Testis (tissue), 2 donors: ENCODE results near the gene CLIP1.

Source experiments
- POLR2A ChIP-seq: fragments of 450-650 bp; IDR thresholded peaks from one replicate; pipeline ENCODE4 v1.6.1; 2017; ENCODE audit warnings: antibody characterized with exemption, mild to moderate bottlenecking, moderate library complexity
- TF ChIP-seq, protein P1 (sequence below), 3 experiments: fragments of 450-650 bp in 2 of 3; fragments of 200-600 bp in 1 of 3; sonication (generic) in 1 of 3; IDR thresholded peaks; one replicate each; pipeline ENCODE4 v1.5.1; 2016 to 2019; ENCODE audit warnings: antibody characterized with exemption in 3 of 3, mild to moderate bottlenecking in 2 of 3, moderate library complexity in 1 of 3

DNA sequence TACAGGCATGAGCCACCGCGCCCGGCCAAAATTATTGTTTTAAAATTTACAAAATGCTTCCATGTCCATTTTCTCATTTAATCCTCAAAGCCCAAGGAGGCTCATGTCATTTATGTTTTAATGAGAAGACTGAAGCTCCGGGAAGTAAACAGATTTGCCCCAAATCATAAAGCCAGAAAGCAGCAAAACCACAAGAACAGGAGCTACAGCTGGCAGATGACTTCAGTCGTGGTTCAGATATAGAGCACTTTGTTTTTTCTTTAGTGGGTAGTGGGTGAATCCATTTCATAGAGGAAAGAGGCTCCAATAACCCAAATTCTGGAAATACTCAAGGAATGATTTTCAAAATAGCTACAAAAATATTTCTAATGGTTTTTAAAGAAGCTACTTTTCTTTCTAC, 110.8 kb downstream of the CLIP1 start:
- TF ChIP-seq, protein P1, sequence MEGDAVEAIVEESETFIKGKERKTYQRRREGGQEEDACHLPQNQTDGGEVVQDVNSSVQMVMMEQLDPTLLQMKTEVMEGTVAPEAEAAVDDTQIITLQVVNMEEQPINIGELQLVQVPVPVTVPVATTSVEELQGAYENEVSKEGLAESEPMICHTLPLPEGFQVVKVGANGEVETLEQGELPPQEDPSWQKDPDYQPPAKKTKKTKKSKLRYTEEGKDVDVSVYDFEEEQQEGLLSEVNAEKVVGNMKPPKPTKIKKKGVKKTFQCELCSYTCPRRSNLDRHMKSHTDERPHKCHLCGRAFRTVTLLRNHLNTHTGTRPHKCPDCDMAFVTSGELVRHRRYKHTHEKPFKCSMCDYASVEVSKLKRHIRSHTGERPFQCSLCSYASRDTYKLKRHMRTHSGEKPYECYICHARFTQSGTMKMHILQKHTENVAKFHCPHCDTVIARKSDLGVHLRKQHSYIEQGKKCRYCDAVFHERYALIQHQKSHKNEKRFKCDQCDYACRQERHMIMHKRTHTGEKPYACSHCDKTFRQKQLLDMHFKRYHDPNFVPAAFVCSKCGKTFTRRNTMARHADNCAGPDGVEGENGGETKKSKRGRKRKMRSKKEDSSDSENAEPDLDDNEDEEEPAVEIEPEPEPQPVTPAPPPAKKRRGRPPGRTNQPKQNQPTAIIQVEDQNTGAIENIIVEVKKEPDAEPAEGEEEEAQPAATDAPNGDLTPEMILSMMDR (IDR thresholded peaks at IDR 0.05): no peak
- no peak for TF ChIP-seq POLR2A
